ENCODE results near the gene SLCO1A2.
"Not testable (repeated sequence)": the region's sequence is repeated elsewhere in the genome, so short reads cannot be mapped to it uniquely, and the experiment has no call there.

GRCh38 chr12:21360632-21361031, 25.9 kb upstream of the SLCO1A2 start:
- TF ChIP-seq EZH2 (IDR thresholded peaks at IDR 0.05); POLR2AphosphoS5 (IDR thresholded peaks at IDR 0.05; ENCODE audit: borderline replicate concordance, low read depth, low read length): not testable (repeated sequence)
